ENCODE measurements around the gene COPS2. TPM values are rescaled to one million over a fixed set of nuclear protein-coding genes. Genes with fewer than 3 reads are reported as not detected.
"Not testable (repeated sequence)": the region's sequence is repeated elsewhere in the genome, so short reads cannot be mapped to it uniquely, and the experiment has no call there.

The COPS2 gene
- total and polyA plus RNA-seq, 9 of the 15 experiments (the other 6 are each of a cell fraction or from before 2014, with no cell fraction given) = 66.4 to 154 (median 117) TPM

GRCh38 chr15:49185473-49185872, 30.1 kb upstream of the COPS2 start:
- DNase-seq (ENCODE audit: extremely low read depth in 1 of 4, low spot score in 3 of 4) = no peak
- H3K9me3 ChIP-seq (replicated peaks; ENCODE audit: control insufficient read depth, insufficient read depth, low read depth, low read length) = no peaks in the 10 kb centered on the region
- H2AFZ ChIP-seq (ENCODE audit: low read depth, low read length) = no peak overlapping the region
- TF ChIP-seq ZNF354B (CRISPR knock-in tag; IDR thresholded peaks at IDR 0.05) (no peak), THRAP3 (IDR thresholded peaks at IDR 0.05; ENCODE audit: borderline replicate concordance) (no peak), ZNF282 (CRISPR knock-in tag; IDR thresholded peaks at IDR 0.05) (no peak), ADNP (tag; IDR thresholded peaks at IDR 0.05) (no peak), BRF1 (IDR thresholded peaks at IDR 0.05; ENCODE audit: borderline replicate concordance, extremely low read depth, insufficient read length) (no peak)
- TF ChIP-seq, protein P1, sequence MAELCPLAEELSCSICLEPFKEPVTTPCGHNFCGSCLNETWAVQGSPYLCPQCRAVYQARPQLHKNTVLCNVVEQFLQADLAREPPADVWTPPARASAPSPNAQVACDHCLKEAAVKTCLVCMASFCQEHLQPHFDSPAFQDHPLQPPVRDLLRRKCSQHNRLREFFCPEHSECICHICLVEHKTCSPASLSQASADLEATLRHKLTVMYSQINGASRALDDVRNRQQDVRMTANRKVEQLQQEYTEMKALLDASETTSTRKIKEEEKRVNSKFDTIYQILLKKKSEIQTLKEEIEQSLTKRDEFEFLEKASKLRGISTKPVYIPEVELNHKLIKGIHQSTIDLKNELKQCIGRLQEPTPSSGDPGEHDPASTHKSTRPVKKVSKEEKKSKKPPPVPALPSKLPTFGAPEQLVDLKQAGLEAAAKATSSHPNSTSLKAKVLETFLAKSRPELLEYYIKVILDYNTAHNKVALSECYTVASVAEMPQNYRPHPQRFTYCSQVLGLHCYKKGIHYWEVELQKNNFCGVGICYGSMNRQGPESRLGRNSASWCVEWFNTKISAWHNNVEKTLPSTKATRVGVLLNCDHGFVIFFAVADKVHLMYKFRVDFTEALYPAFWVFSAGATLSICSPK (IDR thresholded peaks at IDR 0.05; ENCODE audit: borderline replicate concordance) = no peak
- TF ChIP-seq, protein P2, sequence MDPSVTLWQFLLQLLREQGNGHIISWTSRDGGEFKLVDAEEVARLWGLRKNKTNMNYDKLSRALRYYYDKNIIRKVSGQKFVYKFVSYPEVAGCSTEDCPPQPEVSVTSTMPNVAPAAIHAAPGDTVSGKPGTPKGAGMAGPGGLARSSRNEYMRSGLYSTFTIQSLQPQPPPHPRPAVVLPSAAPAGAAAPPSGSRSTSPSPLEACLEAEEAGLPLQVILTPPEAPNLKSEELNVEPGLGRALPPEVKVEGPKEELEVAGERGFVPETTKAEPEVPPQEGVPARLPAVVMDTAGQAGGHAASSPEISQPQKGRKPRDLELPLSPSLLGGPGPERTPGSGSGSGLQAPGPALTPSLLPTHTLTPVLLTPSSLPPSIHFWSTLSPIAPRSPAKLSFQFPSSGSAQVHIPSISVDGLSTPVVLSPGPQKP (CRISPR knock-in tag; IDR thresholded peaks at IDR 0.05) = no peak
- no peak overlapping the region for H3K4me2 ChIP-seq (ENCODE audit: insufficient read depth, low read length)
- no peak for FAIRE-seq
- ChIA-PET CTCF (ENCODE audit: low intra/inter-chr PET ratio) (no interaction called here), POLR2A (interaction anchor here (0.7 to 3.5 kb wide), 3 partner anchors 9 to 959 kb away, joined by 3 to 12 read pairs (median 5); no protein-coding TSS in a partner anchor)
- no peak for ATAC-seq
- H3K27me3 ChIP-seq (ENCODE audit: control insufficient read depth in 2 of 2, insufficient read depth in 2 of 2, low read length in 2 of 2) = no peaks in the 10 kb centered on the region
- peaks cover 14% of the 10 kb centered on the region for H3K36me3 ChIP-seq (ENCODE audit: control insufficient read depth, insufficient read depth, low read length)
- no peak overlapping the region for H3K9ac ChIP-seq (ENCODE audit: insufficient read depth in 1 of 2, low read depth in 2 of 2, low read length in 2 of 2)
- peaks cover 85% of the 10 kb centered on the region for H3K79me2 ChIP-seq (ENCODE audit: control insufficient read depth, insufficient read depth, low read length)
- no peaks in the 10 kb centered on the region; the same call in 1 of the 2 replicates for H4K20me1 ChIP-seq (replicated peaks; ENCODE audit: control insufficient read depth, insufficient read depth, low read length)
- H3K4me3 ChIP-seq = no peak overlapping the region
- no peak overlapping the region for H3K27ac ChIP-seq (ENCODE audit: extremely low read depth, low read depth, low read length)
- peaks cover 0 to 5% of the 10 kb centered on the region in 2 experiments; a peak in 2 of 5 replicates for H3K4me1 ChIP-seq (replicated peaks in 1 of 2; ENCODE audit: control insufficient read depth in 2 of 2, insufficient read depth in 2 of 2, low read length in 2 of 2)
- intact Hi-C loops (cut with micrococcal nuclease) (no loop called here), in situ Hi-C loops (cut with MboI) (no loop called here)
- BruUV-seq (replicated peaks) = no TSS peak
- WGBS (ENCODE audit: insufficient coverage, low coverage, missing lambda C conversion rate) = 31% methylated on average over 1 of the region's 1 CpG
- H3K9me1 ChIP-seq (ENCODE audit: control insufficient read depth, insufficient read depth, low read length) = no peaks in the 10 kb centered on the region

DNA sequence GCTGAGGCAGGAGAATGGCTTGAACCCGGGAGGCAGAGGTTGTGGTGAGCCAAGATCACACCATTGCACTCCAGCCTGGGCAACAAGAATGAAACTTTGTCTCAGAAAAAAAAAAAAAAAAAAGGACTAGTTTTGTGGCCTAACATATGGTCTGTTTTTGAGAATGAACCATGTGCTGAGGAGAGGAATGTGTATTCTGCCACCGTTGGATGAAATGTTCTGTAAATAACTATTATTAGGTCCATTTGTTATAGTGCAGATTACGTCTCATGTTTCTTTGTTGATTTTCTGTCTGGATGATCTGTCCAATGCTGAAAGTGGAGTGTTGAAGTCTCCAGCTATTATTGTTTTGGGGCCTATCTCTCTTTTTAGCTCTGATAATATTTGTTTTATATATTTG, 28.3 kb upstream of the COPS2 start:
- H3K4me3 ChIP-seq; ATAC-seq; H3K4me1 ChIP-seq (replicated peaks in 1 of 2; ENCODE audit: control insufficient read depth in 2 of 2, insufficient read depth in 2 of 2, low read length in 2 of 2); H3K27me3 ChIP-seq (ENCODE audit: control insufficient read depth in 2 of 2, insufficient read depth in 2 of 2, low read length in 2 of 2); intact Hi-C loops (cut with micrococcal nuclease); CTCF ChIA-PET (ENCODE audit: low intra/inter-chr PET ratio); H3K9ac ChIP-seq (ENCODE audit: insufficient read depth in 1 of 2, low read depth in 2 of 2, low read length in 2 of 2); DNase-seq (ENCODE audit: extremely low read depth in 1 of 4, low spot score in 3 of 4); H4K20me1 ChIP-seq (replicated peaks; ENCODE audit: control insufficient read depth, insufficient read depth, low read length); H2AFZ ChIP-seq (ENCODE audit: low read depth, low read length); H3K27ac ChIP-seq (ENCODE audit: extremely low read depth, low read depth, low read length); BruUV-seq (replicated peaks); H3K9me3 ChIP-seq (replicated peaks; ENCODE audit: control insufficient read depth, insufficient read depth, low read depth, low read length); FAIRE-seq; H3K9me1 ChIP-seq (ENCODE audit: control insufficient read depth, insufficient read depth, low read length); in situ Hi-C loops (cut with MboI); H3K4me2 ChIP-seq (ENCODE audit: insufficient read depth, low read length): not testable (repeated sequence)
- 82% methylated on average over 2 of the region's 3 CpGs for WGBS (ENCODE audit: insufficient coverage, low coverage, missing lambda C conversion rate)
- Histone ChIP-seq H3K79me2 (ENCODE audit: control insufficient read depth, insufficient read depth, low read length) (peaks cover 78% of the 10 kb centered on the region), H3K36me3 (ENCODE audit: control insufficient read depth, insufficient read depth, low read length) (peaks cover 14% of the 10 kb centered on the region)
- POLR2A ChIA-PET = interaction anchor here (1.7 kb wide), 1 partner anchor 12 kb away, joined by 6 read pairs; no protein-coding TSS in a partner anchor
